ENCODE data around the gene LHFPL3. TPM values are rescaled to one million over a fixed set of nuclear protein-coding genes. Genes with fewer than 3 reads are reported as not detected.

The LHFPL3 gene
- total and polyA plus RNA-seq, 2 of the 13 experiments (the other 11 are each of a cell fraction or from before 2014, with no cell fraction given), result not detected

- peak; percentile 23; the same call in 1 of the 2 replicates for TF ChIP-seq HMGXB3 (CRISPR knock-in tag; IDR thresholded peaks at IDR 0.05; ENCODE audit: borderline replicate concordance)
- TF ChIP-seq, protein P1, sequence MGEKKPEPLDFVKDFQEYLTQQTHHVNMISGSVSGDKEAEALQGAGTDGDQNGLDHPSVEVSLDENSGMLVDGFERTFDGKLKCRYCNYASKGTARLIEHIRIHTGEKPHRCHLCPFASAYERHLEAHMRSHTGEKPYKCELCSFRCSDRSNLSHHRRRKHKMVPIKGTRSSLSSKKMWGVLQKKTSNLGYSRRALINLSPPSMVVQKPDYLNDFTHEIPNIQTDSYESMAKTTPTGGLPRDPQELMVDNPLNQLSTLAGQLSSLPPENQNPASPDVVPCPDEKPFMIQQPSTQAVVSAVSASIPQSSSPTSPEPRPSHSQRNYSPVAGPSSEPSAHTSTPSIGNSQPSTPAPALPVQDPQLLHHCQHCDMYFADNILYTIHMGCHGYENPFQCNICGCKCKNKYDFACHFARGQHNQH (CRISPR knock-in tag; IDR thresholded peaks at IDR 0.05), result peak; percentile 3; the same call in 1 of the 2 replicates
- TF ChIP-seq ATF1 (CRISPR knock-in tag; IDR thresholded peaks at IDR 0.05), result no peak
- no peak for TF ChIP-seq ZC3H4 (CRISPR knock-in tag; IDR thresholded peaks at IDR 0.05; ENCODE audit: borderline replicate concordance)
- TF ChIP-seq SOX6 (IDR thresholded peaks at IDR 0.05), result no peak
- TF ChIP-seq SOX6 (CRISPR knock-in tag; IDR thresholded peaks at IDR 0.05), result peak; percentile 89
- no peak for TF ChIP-seq ZNF546 (CRISPR knock-in tag; conservative IDR thresholded peaks at IDR 0.05)
- TF ChIP-seq RAD51 (IDR thresholded peaks at IDR 0.05; ENCODE audit: borderline replicate concordance), result no peak
- no peak for TF ChIP-seq TP53 (CRISPR knock-in tag; conservative IDR thresholded peaks at IDR 0.05)
- TF ChIP-seq NFIC (IDR thresholded peaks at IDR 0.05; ENCODE audit: low read length), result no peak
- TF ChIP-seq SAP130 (CRISPR knock-in tag; IDR thresholded peaks at IDR 0.05; ENCODE audit: low read depth), result peak; percentile 45; the same call in 1 of the 2 replicates
- TF ChIP-seq GATAD2A (CRISPR knock-in tag; IDR thresholded peaks at IDR 0.05), result 0 out of 2 replicates have a peak, but pooled peaks have one; percentile 13
- no peak for TF ChIP-seq IKZF4 (CRISPR knock-in tag; IDR thresholded peaks at IDR 0.05; ENCODE audit: borderline replicate concordance, low read depth, not compliant biosample characterization)
- TF ChIP-seq, protein P2, sequence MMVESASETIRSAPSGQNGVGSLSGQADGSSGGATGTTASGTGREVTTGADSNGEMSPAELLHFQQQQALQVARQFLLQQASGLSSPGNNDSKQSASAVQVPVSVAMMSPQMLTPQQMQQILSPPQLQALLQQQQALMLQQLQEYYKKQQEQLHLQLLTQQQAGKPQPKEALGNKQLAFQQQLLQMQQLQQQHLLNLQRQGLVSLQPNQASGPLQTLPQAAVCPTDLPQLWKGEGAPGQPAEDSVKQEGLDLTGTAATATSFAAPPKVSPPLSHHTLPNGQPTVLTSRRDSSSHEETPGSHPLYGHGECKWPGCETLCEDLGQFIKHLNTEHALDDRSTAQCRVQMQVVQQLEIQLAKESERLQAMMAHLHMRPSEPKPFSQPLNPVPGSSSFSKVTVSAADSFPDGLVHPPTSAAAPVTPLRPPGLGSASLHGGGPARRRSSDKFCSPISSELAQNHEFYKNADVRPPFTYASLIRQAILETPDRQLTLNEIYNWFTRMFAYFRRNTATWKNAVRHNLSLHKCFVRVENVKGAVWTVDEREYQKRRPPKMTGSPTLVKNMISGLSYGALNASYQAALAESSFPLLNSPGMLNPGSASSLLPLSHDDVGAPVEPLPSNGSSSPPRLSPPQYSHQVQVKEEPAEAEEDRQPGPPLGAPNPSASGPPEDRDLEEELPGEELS (CRISPR knock-in tag; IDR thresholded peaks at IDR 0.05), result no peak
- TF ChIP-seq, protein P3, sequence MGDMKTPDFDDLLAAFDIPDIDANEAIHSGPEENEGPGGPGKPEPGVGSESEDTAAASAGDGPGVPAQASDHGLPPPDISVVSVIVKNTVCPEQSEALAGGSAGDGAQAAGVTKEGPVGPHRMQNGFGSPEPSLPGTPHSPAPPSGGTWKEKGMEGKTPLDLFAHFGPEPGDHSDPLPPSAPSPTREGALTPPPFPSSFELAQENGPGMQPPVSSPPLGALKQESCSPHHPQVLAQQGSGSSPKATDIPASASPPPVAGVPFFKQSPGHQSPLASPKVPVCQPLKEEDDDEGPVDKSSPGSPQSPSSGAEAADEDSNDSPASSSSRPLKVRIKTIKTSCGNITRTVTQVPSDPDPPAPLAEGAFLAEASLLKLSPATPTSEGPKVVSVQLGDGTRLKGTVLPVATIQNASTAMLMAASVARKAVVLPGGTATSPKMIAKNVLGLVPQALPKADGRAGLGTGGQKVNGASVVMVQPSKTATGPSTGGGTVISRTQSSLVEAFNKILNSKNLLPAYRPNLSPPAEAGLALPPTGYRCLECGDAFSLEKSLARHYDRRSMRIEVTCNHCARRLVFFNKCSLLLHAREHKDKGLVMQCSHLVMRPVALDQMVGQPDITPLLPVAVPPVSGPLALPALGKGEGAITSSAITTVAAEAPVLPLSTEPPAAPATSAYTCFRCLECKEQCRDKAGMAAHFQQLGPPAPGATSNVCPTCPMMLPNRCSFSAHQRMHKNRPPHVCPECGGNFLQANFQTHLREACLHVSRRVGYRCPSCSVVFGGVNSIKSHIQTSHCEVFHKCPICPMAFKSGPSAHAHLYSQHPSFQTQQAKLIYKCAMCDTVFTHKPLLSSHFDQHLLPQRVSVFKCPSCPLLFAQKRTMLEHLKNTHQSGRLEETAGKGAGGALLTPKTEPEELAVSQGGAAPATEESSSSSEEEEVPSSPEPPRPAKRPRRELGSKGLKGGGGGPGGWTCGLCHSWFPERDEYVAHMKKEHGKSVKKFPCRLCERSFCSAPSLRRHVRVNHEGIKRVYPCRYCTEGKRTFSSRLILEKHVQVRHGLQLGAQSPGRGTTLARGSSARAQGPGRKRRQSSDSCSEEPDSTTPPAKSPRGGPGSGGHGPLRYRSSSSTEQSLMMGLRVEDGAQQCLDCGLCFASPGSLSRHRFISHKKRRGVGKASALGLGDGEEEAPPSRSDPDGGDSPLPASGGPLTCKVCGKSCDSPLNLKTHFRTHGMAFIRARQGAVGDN (CRISPR knock-in tag; IDR thresholded peaks at IDR 0.05), result no peak
- TF ChIP-seq, protein P4, sequence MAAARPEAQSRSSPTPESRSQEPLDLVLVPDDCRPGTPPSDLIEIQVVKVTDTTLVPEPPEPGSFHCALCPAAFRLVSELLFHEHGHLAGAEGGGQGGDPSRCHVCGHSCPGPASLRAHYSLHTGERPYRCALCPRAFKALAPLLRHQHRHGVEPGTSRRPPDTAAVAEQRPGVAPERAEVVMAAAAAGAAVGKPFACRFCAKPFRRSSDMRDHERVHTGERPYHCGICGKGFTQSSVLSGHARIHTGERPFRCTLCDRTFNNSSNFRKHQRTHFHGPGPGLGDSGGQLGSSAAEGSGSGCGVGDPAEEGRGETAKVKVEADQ (CRISPR knock-in tag; IDR thresholded peaks at IDR 0.05; ENCODE audit: borderline replicate concordance), result no peak
These were observed 615.3 kb downstream of the LHFPL3 start (continued) for GRCh38 chr7:104943502-104944343.
